Activated naive CD4-positive, alpha-beta T cell treated with anti-CD3 and anti-CD28 coated beads for 36 hours (primary cell): ENCODE data around the gene MALSU1. TPM values are rescaled to one million over a fixed set of nuclear protein-coding genes. Genes with fewer than 3 reads are reported as not detected.

Experiments
- CTCF ChIA-PET: fragments of 350-600 bp; sonication (Branson Sonifier 250); formaldehyde crosslinking; loops from one replicate; lab custom pipeline; 2021; ENCODE audit warnings: antibody characterized with exemption; lab: Charles Lee
- DNase-seq: peaks from one replicate; pipeline ENCODE4 v3.0.0-alpha.2; 2020
- H3K27ac Mint-ChIP-seq: one replicate; pipeline ENCODE4 v1.8.0; 2021; ENCODE audit warnings: mild to moderate bottlenecking, mixed read lengths
- H3K27me3 Mint-ChIP-seq: one replicate; pipeline ENCODE4 v1.8.0; 2021; ENCODE audit warnings: low read depth, mixed read lengths
- H3K36me3 Mint-ChIP-seq: one replicate; pipeline ENCODE4 v1.8.0; 2021; ENCODE audit warnings: low read depth, mixed read lengths
- H3K4me1 Mint-ChIP-seq: one replicate; pipeline ENCODE4 v1.8.0; 2021; ENCODE audit warnings: low read depth, mixed read lengths
- H3K4me3 Mint-ChIP-seq: one replicate; pipeline ENCODE4 v1.8.0; 2021; ENCODE audit warnings: mild to moderate bottlenecking, moderate library complexity, mixed read lengths
- H3K9me3 Mint-ChIP-seq: one replicate; pipeline ENCODE4 v1.8.0; 2021; ENCODE audit warnings: mixed read lengths
- intact Hi-C: fragments of 100-400 bp; cut with micrococcal nuclease; formaldehyde crosslinking; loops from one replicate; pipeline ENCODE4 v1.15.1; 2023
- total RNA-seq, 2 experiments: library from RNA; stranded (reverse); gene quantifications; one replicate each; pipeline ENCODE4 v1.2.3, GENCODE V29; 2021

Gene MALSU1
- total RNA-seq, 2 experiments from 2014 or later: 98.4 to 101 TPM

GRCh38 chr7:23356168-23356567 is 57.0 kb downstream of the MALSU1 start:
- no peak overlapping the region for H3K27ac Mint-ChIP-seq
- H3K4me3 Mint-ChIP-seq: no peak overlapping the region
- intact Hi-C loops: loop anchor here (2.0 to 5.0 kb wide), 3 partner anchors 63 to 1216 kb away; partner anchors contain the start of genes PALS2 and TRA2A
- CTCF ChIA-PET: interaction anchor here (0.6 to 3.2 kb wide), 3 partner anchors 20 to 107 kb away, joined by 3 to 19 read pairs (median 3); no protein-coding TSS in a partner anchor
- no peaks in the 10 kb centered on the region for H3K9me3 Mint-ChIP-seq
- DNase-seq: no peak
- H3K36me3 Mint-ChIP-seq: no peaks in the 10 kb centered on the region
- H3K27me3 Mint-ChIP-seq: peaks cover 3% of the 10 kb centered on the region
- peaks cover 16% of the 10 kb centered on the region for H3K4me1 Mint-ChIP-seq

DNA sequence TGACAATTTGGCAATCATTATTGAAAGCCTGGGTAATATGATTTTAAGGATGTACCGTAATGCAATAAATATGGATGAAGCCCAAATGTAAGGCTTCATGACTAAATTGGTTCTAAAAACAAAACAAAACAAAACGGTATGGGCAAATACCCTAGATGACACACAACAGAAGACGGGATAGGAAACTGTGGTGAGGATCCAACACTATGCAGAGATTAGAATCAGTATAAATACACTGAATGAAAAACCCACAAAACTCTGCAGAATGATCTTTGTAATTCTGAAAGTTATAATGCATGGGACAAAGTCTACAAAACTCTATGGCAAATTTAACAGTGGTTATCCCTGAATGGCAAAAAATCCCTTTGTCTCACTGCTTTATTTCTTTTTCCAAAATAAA is 57.6 kb downstream of the MALSU1 start:
- intact Hi-C loops: loop anchor here (1.0 to 5.0 kb wide), 11 partner anchors 17 to 1216 kb away; partner anchors contain the start of genes PALS2 and TRA2A
- CTCF ChIA-PET: no interaction called here
- no peak overlapping the region for H3K4me3 Mint-ChIP-seq
- no peak overlapping the region for H3K27ac Mint-ChIP-seq
- H3K36me3 Mint-ChIP-seq: no peaks in the 10 kb centered on the region
- no peaks in the 10 kb centered on the region for H3K9me3 Mint-ChIP-seq
- peaks cover 3% of the 10 kb centered on the region for H3K27me3 Mint-ChIP-seq
- peak; percentile 25 for DNase-seq
- peaks cover 15% of the 10 kb centered on the region for H3K4me1 Mint-ChIP-seq

DNA sequence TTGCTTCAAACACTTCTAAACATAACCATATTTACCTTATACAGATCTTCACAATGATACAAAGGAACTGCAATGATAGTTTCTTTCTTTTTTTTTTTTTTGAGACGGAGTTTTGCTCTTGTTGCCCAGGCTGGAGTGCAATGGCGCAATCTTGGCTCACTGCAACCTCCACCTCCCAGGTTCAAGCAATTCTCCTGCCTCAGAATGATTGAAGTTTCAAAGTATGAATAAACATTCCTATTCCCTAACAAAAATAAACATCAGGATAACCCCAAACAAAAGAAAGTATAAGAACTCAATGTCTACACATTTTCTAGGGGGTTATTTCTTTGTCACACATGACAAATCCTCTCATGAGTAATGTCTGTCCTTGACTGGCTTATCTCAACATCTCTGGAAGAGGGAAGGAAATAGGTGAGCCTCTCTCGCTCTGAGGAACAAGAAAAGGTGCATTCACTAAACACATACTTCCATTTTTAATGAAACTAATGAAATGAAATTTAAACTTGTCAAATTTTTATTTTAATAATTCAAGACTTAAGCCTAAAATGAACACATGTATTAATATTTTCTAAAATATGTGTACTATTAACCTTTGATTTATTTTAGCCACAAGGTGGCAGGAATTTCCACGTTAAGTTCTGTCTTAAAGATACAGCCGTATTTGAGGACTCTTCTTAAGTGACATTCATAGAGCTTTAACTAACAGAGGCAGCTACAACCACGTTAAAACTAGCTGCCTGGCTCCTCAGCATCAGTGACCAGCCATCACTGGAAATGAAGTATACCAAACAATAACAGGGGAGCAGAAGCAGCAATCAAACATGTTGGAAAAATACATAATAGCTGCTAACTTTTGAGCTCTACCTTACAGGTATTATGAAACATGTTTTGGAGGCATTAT is 58.3 kb downstream of the MALSU1 start:
- CTCF ChIA-PET: interaction anchor here (0.6 to 3.5 kb wide), 42 partner anchors 8 to 354 kb away, joined by 3 to 50 read pairs (median 5); no protein-coding TSS in a partner anchor
- intact Hi-C loops: loop anchor here (1.0 to 5.0 kb wide), 11 partner anchors 16 to 1215 kb away; partner anchors contain the start of genes PALS2 and TRA2A

DNA sequence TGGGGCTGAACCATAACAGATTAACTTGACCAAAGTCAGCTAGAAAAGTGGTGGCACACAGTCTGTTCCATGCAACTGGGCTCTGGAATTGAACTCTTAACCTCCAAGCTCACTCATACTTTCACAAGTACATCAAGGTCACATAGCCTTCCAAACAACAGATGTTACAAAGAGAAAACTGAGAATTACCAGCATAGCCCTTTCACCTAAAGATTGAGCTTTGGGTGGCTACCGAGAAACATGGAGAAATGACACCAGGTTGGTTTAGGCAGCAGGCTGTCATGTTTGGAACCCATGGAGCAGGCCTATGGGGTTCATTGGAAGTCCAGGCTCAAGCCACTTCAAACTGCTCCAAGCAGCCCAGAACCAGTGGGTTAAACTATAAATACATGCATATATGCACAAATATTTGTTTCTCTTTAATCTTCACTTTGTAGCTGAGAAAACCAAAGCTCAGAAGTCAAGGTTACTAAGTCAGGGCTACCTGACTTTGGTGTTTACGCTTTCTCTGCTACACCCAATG is 59.1 kb downstream of the MALSU1 start:
- no peaks in the 10 kb centered on the region for H3K36me3 Mint-ChIP-seq
- no peaks in the 10 kb centered on the region for H3K9me3 Mint-ChIP-seq
- CTCF ChIA-PET: interaction anchor here (0.6 to 3.5 kb wide), 43 partner anchors 8 to 354 kb away, joined by 3 to 50 read pairs (median 5); no protein-coding TSS in a partner anchor
- H3K27me3 Mint-ChIP-seq: peaks cover 3% of the 10 kb centered on the region
- intact Hi-C loops: loop anchor here (5.0 kb wide), 2 partner anchors 174 to 1214 kb away; partner anchors contain the start of genes PALS2 and TRA2A
- no peak overlapping the region for H3K27ac Mint-ChIP-seq
- H3K4me3 Mint-ChIP-seq: no peak overlapping the region
- H3K4me1 Mint-ChIP-seq: peaks cover 15% of the 10 kb centered on the region
- no peak for DNase-seq

More for the DNA sequence above, 58.3 kb downstream of the MALSU1 start:
- Mint-ChIP-seq H3K27ac (no peak overlapping the region), H3K36me3 (no peaks in the 10 kb centered on the region), H3K27me3 (peaks cover 3% of the 10 kb centered on the region), H3K9me3 (no peaks in the 10 kb centered on the region), H3K4me3 (no peak overlapping the region), H3K4me1 (peaks cover 15% of the 10 kb centered on the region)
- DNase-seq: no peak

Other genes with a start within 250 kb of the MALSU1 start
- 10 to 100 TPM; 24.0 to 26.4 TPM for gene KLHL7, start 193.6 kb upstream of the MALSU1 start, total RNA-seq
- 10 to 100 TPM; 15.2 to 17.0 TPM for gene NUP42, start 117.3 kb upstream of the MALSU1 start, total RNA-seq
- gene GPNMB, start 52.6 kb upstream of the MALSU1 start, total RNA-seq: under 1 TPM; 0.38 to 0.54 TPM
- gene IGF2BP3, start 171.2 kb downstream of the MALSU1 start, total RNA-seq: under 1 TPM; 0.29 to 0.54 TPM
- 10 to 100 TPM; 77.8 to 79.0 TPM for gene TRA2A, start 232.6 kb downstream of the MALSU1 start, total RNA-seq